HepG2 (cell line): ENCODE data around the gene RPL41. TPM values are rescaled to one million over a fixed set of nuclear protein-coding genes. Genes with fewer than 3 reads are reported as not detected.

ENCODE experiments used
- CBX2 ChIP-seq, 2 experiments: fragments of 200-600 bp in 1 of 2; sonication (generic); formaldehyde crosslinking in 1 of 2; IDR thresholded peaks; 2 replicates each; pipeline versions ENCODE4 v1.7.0 to v1.8.1; 2018 to 2022; ENCODE audit warnings: low read depth in 2 of 2, low read length in 1 of 2, mild to moderate bottlenecking in 1 of 2, missing genetic modification reagents in 1 of 2
- CENPX ChIP-seq: sonication (generic); formaldehyde crosslinking; IDR thresholded peaks from 2 replicates; pipeline ENCODE4 v1.9.0; 2021; ENCODE audit warnings: mild to moderate bottlenecking, missing genetic modification reagents, moderate library complexity
- EEA1 ChIP-seq: sonication (generic); formaldehyde crosslinking; IDR thresholded peaks from 2 replicates; pipeline ENCODE4 v1.5.1; 2020; ENCODE audit warnings: mild to moderate bottlenecking, missing genetic modification reagents, borderline replicate concordance
- FOXA3 ChIP-seq: IDR thresholded peaks from 2 replicates; pipeline ENCODE4 v1.6.1; 2016; ENCODE audit warnings: missing genetic modification reagents, missing compliant biosample characterization
- KAT8 ChIP-seq: IDR thresholded peaks from 2 replicates; pipeline ENCODE4 v1.6.1; 2016; ENCODE audit warnings: missing genetic modification reagents, missing compliant biosample characterization
- MTF1 ChIP-seq: sonication (generic); formaldehyde crosslinking; IDR thresholded peaks from 2 replicates; pipeline ENCODE4 v1.5.0; 2020; ENCODE audit warnings: missing genetic modification reagents
- RAD21 ChIP-seq: fragments of 450-650 bp; formaldehyde crosslinking; IDR thresholded peaks from 2 replicates; pipeline ENCODE4 v1.5.0; 2020; ENCODE audit warnings: mild to moderate bottlenecking
- RARG ChIP-seq: sonication (generic); formaldehyde crosslinking; IDR thresholded peaks from 2 replicates; pipeline ENCODE4 v1.4.0; 2020; ENCODE audit warnings: low read depth, mild to moderate bottlenecking, missing genetic modification reagents
- RFX5 ChIP-seq: IDR thresholded peaks from 2 replicates; pipeline ENCODE4 v1.6.1; 2011; ENCODE audit warnings: low read depth, low read length, improper control_type of control experiment
- SOX13 ChIP-seq, 3 experiments: fragments of 450-650 bp in 1 of 3; sonication (generic) in 1 of 3; formaldehyde crosslinking in 1 of 3; IDR thresholded peaks in 2 of 3; conservative IDR thresholded peaks in 1 of 3; 2 replicates each; pipeline versions ENCODE4 v1.5.0 to v1.6.1; 2016 to 2020; ENCODE audit warnings: antibody characterized with exemption in 1 of 3, mild to moderate bottlenecking in 1 of 3, missing compliant biosample characterization in 1 of 3, missing genetic modification reagents in 1 of 3, moderate library complexity in 1 of 3
- SRSF4 ChIP-seq: fragments of 200-400 bp; formaldehyde crosslinking; IDR thresholded peaks from one replicate; pipeline ENCODE4 v1.6.1; 2018; ENCODE audit warnings: mild to moderate bottlenecking, low read depth, low read length, moderate library complexity; ENCODE audit not compliant: poor library complexity, severe bottlenecking
- SYNCRIP ChIP-seq: fragments of 200-400 bp; formaldehyde crosslinking; IDR thresholded peaks from 2 replicates; pipeline ENCODE4 v1.6.1; 2018; ENCODE audit warnings: mild to moderate bottlenecking, low read depth, low read length; ENCODE audit not compliant: insufficient read depth
- TSC22D2 ChIP-seq: sonication (generic); formaldehyde crosslinking; IDR thresholded peaks from 2 replicates; pipeline ENCODE4 v1.5.1; 2020; ENCODE audit warnings: missing genetic modification reagents, mild to moderate bottlenecking, borderline replicate concordance
- YEATS4 ChIP-seq: sonication (generic); formaldehyde crosslinking; IDR thresholded peaks from 2 replicates; pipeline ENCODE4 v1.4.0; 2020; ENCODE audit warnings: missing genetic modification reagents, borderline replicate concordance
- ZBTB1 ChIP-seq: sonication (generic); formaldehyde crosslinking; IDR thresholded peaks from 2 replicates; pipeline ENCODE4 v1.4.0; 2020; ENCODE audit warnings: missing genetic modification reagents, borderline replicate concordance
- ZNF441 ChIP-seq: sonication (generic); formaldehyde crosslinking; IDR thresholded peaks from 2 replicates; pipeline ENCODE4 v1.7.0; 2021; ENCODE audit warnings: missing genetic modification reagents, borderline replicate concordance
- ZNF460 ChIP-seq: sonication (generic); formaldehyde crosslinking; IDR thresholded peaks from 2 replicates; pipeline ENCODE4 v1.5.1; 2020; ENCODE audit warnings: missing genetic modification reagents, mild to moderate bottlenecking, borderline replicate concordance
- ZNF660 ChIP-seq: sonication (generic); formaldehyde crosslinking; IDR thresholded peaks from 2 replicates; pipeline ENCODE4 v1.5.1; 2020; ENCODE audit warnings: mild to moderate bottlenecking, low read depth, missing genetic modification reagents, borderline replicate concordance
- ZNF816 ChIP-seq: sonication (generic); formaldehyde crosslinking; IDR thresholded peaks from 2 replicates; pipeline ENCODE4 v1.8.0; 2022; ENCODE audit warnings: missing genetic modification reagents, mild to moderate bottlenecking, borderline replicate concordance
- ZNF839 ChIP-seq: sonication (generic); formaldehyde crosslinking; IDR thresholded peaks from 2 replicates; pipeline ENCODE4 v1.4.0; 2020; ENCODE audit warnings: missing genetic modification reagents, mild to moderate bottlenecking, borderline replicate concordance
- ZSCAN25 ChIP-seq: sonication (generic); formaldehyde crosslinking; IDR thresholded peaks from 2 replicates; pipeline ENCODE4 v1.8.0; 2022; ENCODE audit warnings: mild to moderate bottlenecking, missing genetic modification reagents
- polyA plus RNA-seq, 8 experiments: library from polyadenylated mRNA; depleted of rRNA in 3 of 8; stranded (reverse) in 7 of 8; unstranded in 1 of 8; fragments of >200 nt; fragmentation: Illumina TruSeq in 4 of 8; extraction: Trizol in 4 of 8; gene quantifications; 2 replicates each; pipeline versions ENCODE4 v1.2.1 to v1.2.3, GENCODE V29; 2011 to 2016; ENCODE audit warnings: low read depth in 4 of 8, missing spikeins in 1 of 8, mixed read lengths in 1 of 8; ENCODE audit not compliant: insufficient read depth in 1 of 8
- total RNA-seq, 5 experiments: library from RNA; depleted of rRNA; stranded (reverse); fragments of >200 nt; fragmentation: Illumina TruSeq; extraction: Trizol; gene quantifications; 2 replicates each; pipeline ENCODE4 v1.2.3, GENCODE V29; 2016; ENCODE audit warnings: low read depth in 1 of 5
- TF ChIP-seq, protein P1 (sequence below): sonication (generic); formaldehyde crosslinking; IDR thresholded peaks from 2 replicates; pipeline ENCODE4 v1.5.0; 2020; ENCODE audit warnings: missing genetic modification reagents
- TF ChIP-seq, protein P2 (sequence below): IDR thresholded peaks from 2 replicates; pipeline ENCODE4 v1.6.1; 2016; ENCODE audit warnings: low read depth, control low read depth
- TF ChIP-seq, protein P3 (sequence below): sonication (generic); formaldehyde crosslinking; IDR thresholded peaks from 2 replicates; pipeline ENCODE4 v1.4.0; 2020; ENCODE audit warnings: missing genetic modification reagents, low read depth, mild to moderate bottlenecking, borderline replicate concordance

Gene RPL41
- total and polyA plus RNA-seq, 2 of the 13 experiments (the other 11 are each of a cell fraction or from before 2014, with no cell fraction given): 4,012 to 7,670 TPM

DNA sequence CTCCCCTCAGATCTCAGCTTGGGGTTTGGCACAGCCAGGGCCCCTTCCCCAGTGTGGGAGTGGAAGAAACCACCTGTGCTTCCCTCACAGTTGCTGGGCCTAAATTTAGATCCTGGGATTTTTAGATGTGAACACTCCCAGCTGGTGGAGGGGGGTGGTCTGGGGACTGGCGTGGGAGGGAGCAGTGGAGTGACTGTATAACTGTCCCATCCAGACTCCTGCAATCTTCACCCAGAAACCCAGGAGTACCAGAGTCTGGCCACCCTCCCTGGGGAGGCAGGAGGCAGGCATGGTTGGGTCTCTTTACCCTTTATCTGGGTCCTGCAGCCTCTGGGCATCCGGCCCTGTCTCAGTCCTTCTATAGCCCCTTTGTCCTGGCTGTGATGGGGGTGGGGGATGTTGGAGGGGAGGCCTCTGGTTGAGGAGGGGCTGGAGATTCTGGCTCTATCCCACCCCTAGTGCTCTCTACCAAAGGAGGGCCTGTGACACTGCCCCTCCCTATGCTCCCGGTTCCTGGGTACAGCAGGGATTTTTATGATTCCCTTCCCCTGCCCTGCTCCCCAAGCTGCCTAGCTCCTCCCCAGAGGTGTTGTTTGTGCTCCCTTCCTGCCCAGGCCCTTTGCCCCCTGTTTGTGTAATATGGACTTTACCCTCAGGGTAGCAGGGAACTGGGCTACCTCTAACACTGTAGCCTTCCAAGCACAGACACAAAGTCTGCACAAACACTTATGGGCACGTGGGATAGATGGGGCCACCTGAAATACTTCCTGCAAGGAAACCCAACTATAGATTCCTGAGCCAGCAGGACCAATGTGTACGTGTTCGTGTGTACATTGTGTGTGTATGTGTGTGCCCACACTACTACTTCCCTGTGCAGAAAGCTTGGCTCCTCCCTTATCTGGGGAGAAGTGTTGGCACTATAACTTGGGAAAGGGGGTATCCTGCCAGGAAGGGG, 34.8 kb upstream of the RPL41 start (continued):
- TF ChIP-seq ZNF816 (CRISPR knock-in tag) (0 out of 2 replicates have a peak, but pooled peaks have one; percentile 14), RAD21 (peak; percentile 15; the same call in 1 of the 2 replicates), SOX13 (IDR thresholded peaks at IDR 0.05) (peak; percentile 93), SOX13 (CRISPR knock-in tag; conservative IDR thresholded peaks at IDR 0.05 in 1 of 2, IDR thresholded peaks at IDR 0.05 in 1 of 2) (peak in 1 of 2 experiments; percentile 96; a peak in 2 of 4 replicates), CENPX (no peak), ZSCAN25 (peak; percentile 94), EEA1 (CRISPR knock-in tag) (0 out of 2 replicates have a peak, but pooled peaks have one; percentile 55), YEATS4 (CRISPR knock-in tag) (peak; percentile 95), MTF1 (CRISPR knock-in tag) (no peak), SYNCRIP (no peak), KAT8 (CRISPR knock-in tag) (peak; percentile 89), ZNF839 (no peak), RFX5 (no peak), TSC22D2 (CRISPR knock-in tag) (peak; percentile 87; the same call in 1 of the 2 replicates), ZNF441 (CRISPR knock-in tag) (peak; percentile 85), ZNF460 (CRISPR knock-in tag) (no peak; the same call in 1 of the 2 replicates), FOXA3 (peak; percentile 94), ZBTB1 (CRISPR knock-in tag) (no peak; the same call in 1 of the 2 replicates), RARG (peak; percentile 97; the same call in 1 of the 2 replicates), CBX2 (IDR thresholded peaks at IDR 0.05; ENCODE audit: low read depth, low read length) (no peak), CBX2 (CRISPR knock-in tag; IDR thresholded peaks at IDR 0.05; ENCODE audit: low read depth) (no peak), ZNF660 (no peak), SRSF4 (no peak)
- TF ChIP-seq, protein P1, sequence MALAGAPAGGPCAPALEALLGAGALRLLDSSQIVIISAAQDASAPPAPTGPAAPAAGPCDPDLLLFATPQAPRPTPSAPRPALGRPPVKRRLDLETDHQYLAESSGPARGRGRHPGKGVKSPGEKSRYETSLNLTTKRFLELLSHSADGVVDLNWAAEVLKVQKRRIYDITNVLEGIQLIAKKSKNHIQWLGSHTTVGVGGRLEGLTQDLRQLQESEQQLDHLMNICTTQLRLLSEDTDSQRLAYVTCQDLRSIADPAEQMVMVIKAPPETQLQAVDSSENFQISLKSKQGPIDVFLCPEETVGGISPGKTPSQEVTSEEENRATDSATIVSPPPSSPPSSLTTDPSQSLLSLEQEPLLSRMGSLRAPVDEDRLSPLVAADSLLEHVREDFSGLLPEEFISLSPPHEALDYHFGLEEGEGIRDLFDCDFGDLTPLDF: no peak
- TF ChIP-seq, protein P2, sequence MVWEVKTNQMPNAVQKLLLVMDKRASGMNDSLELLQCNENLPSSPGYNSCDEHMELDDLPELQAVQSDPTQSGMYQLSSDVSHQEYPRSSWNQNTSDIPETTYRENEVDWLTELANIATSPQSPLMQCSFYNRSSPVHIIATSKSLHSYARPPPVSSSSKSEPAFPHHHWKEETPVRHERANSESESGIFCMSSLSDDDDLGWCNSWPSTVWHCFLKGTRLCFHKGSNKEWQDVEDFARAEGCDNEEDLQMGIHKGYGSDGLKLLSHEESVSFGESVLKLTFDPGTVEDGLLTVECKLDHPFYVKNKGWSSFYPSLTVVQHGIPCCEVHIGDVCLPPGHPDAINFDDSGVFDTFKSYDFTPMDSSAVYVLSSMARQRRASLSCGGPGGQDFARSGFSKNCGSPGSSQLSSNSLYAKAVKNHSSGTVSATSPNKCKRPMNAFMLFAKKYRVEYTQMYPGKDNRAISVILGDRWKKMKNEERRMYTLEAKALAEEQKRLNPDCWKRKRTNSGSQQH: peak; percentile 24; the same call in 1 of the 2 replicates
- TF ChIP-seq, protein P3, sequence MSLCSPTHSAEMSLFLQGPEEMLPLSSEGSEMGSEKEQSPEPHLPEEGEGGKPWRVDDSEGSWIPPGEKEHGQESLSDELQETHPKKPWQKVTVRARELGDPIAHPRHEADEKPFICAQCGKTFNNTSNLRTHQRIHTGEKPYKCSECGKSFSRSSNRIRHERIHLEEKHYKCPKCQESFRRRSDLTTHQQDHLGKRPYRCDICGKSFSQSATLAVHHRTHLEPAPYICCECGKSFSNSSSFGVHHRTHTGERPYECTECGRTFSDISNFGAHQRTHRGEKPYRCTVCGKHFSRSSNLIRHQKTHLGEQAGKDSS (CRISPR knock-in tag): peak; percentile 97
